Mucosa of descending colon (tissue), 3 donors: ENCODE data around the gene PTPRT. TPM values are rescaled to one million over a fixed set of nuclear protein-coding genes. Genes with fewer than 3 reads are reported as not detected.

Source experiments
- ATAC-seq: fragments of 200-7000 bp; cut with Tn5 transposase; one replicate; pipeline ENCODE4 v1.9.1; 2020; ENCODE audit warnings: mild to moderate bottlenecking, moderate library complexity
- DNase-seq, 3 donors: peaks; one replicate each; pipeline ENCODE4 v3.0.0-alpha.2; 2020
- H3K36me3 ChIP-seq: fragments of 200-600 bp; one replicate; pipeline ENCODE4 v1.8.0; 2021; ENCODE audit warnings: low read depth, mild to moderate bottlenecking
- H3K4me1 ChIP-seq: fragments of 200-600 bp; one replicate; pipeline ENCODE4 v1.8.0; 2021; ENCODE audit warnings: low read depth, mild to moderate bottlenecking
- H3K4me3 ChIP-seq: fragments of 200-600 bp; one replicate; pipeline ENCODE4 v1.8.0; 2021; ENCODE audit warnings: mild to moderate bottlenecking
- H3K9me3 ChIP-seq: fragments of 200-600 bp; one replicate; pipeline ENCODE4 v1.8.0; 2021; ENCODE audit warnings: mild to moderate bottlenecking
- CTCF ChIP-seq: fragments of 200-600 bp; IDR thresholded peaks from one replicate; pipeline ENCODE4 v1.8.0; 2022; ENCODE audit warnings: antibody characterized with exemption, mild to moderate bottlenecking
- intact Hi-C, 2 donors: fragments of 100-400 bp; cut with DNase I in 1 of 2; cut with micrococcal nuclease in 1 of 2; formaldehyde crosslinking; loops; one replicate each; pipeline versions ENCODE4 v1.11.0 to v1.11.1; 2022; cut with DNase I, micrococcal nuclease
- total RNA-seq, 3 donors: library from RNA; stranded (reverse); fragmentation: NEBNext Ultra II Directional in 2 of 3; extraction: Animal tissue kit (Norgen Biotek cat#: 25700) in 2 of 3; gene quantifications; one replicate each; pipeline versions ENCODE4 v1.2.1 to v1.2.4, GENCODE V29; 2021 to 2023
- donor health status: DM: no; HTN: no; CAD: no; lungs with moderate emphysema.
- donor health status: DM: no; HTN: no; CAD: no.
- donor health status: DM: no; HTN: yes; CAD: no.

Gene PTPRT
- total RNA-seq, 3 donors from 2014 or later: 0.19 to 0.43 (median 0.38) TPM

- Histone ChIP-seq H3K4me1 (no peaks in the 10 kb centered on the region), H3K4me3 (no peak overlapping the region), H3K36me3 (no peaks in the 10 kb centered on the region), H3K9me3 (no peaks in the 10 kb centered on the region)
- TF ChIP-seq CTCF: no peak
- DNase-seq (no peak), ATAC-seq (no peak)
- intact Hi-C loops: no loop called here
These were observed 757.0 kb downstream of the PTPRT start for GRCh38 chr20:42432496-42433334.

- DNase-seq (no peak), ATAC-seq (no peak)
- H3K4me1 ChIP-seq: no peaks in the 10 kb centered on the region
- no peaks in the 10 kb centered on the region for H3K9me3 ChIP-seq
- no peak overlapping the region for H3K4me3 ChIP-seq
- TF ChIP-seq CTCF: no peak
- no peaks in the 10 kb centered on the region for H3K36me3 ChIP-seq
- intact Hi-C loops: no loop called here
These were observed 759.1 kb downstream of the PTPRT start for GRCh38 chr20:42430598-42430997.

- no peaks in the 10 kb centered on the region for H3K4me1 ChIP-seq
- no peaks in the 10 kb centered on the region for H3K9me3 ChIP-seq
- ATAC-seq (no peak), DNase-seq (no peak)
- no peak overlapping the region for H3K4me3 ChIP-seq
- TF ChIP-seq CTCF: no peak
- H3K36me3 ChIP-seq: no peaks in the 10 kb centered on the region
- intact Hi-C loops: no loop called here
These were observed 759.8 kb downstream of the PTPRT start for GRCh38 chr20:42429761-42430458.

GRCh38 chr20:42419814-42420532 is 769.7 kb downstream of the PTPRT start:
- intact Hi-C loops: no loop called here
- DNase-seq (no peak), ATAC-seq (no peak)
- H3K4me1 ChIP-seq: no peaks in the 10 kb centered on the region
- H3K9me3 ChIP-seq: no peaks in the 10 kb centered on the region
- no peak overlapping the region for H3K4me3 ChIP-seq
- no peak for TF ChIP-seq CTCF
- H3K36me3 ChIP-seq: no peaks in the 10 kb centered on the region

- no peak for DNase-seq
These were observed 782.9 kb downstream of the PTPRT start for GRCh38 chr20:42406826-42407225.

More at GRCh38 chr20:42406826-42407225, 782.9 kb downstream of the PTPRT start:
- H3K4me1 ChIP-seq: no peaks in the 10 kb centered on the region
- no peak for ATAC-seq
- TF ChIP-seq CTCF: no peak
- intact Hi-C loops: no loop called here
- H3K36me3 ChIP-seq: no peaks in the 10 kb centered on the region
- H3K4me3 ChIP-seq: no peak overlapping the region
- H3K9me3 ChIP-seq: no peaks in the 10 kb centered on the region
